H9 (cell line): Measurements from ENCODE around the gene TCF7L2. TPM values are rescaled to one million over a fixed set of nuclear protein-coding genes. Genes with fewer than 3 reads are reported as not detected.

ENCODE experiments used
- DNase-seq: peaks from one replicate; pipeline ENCODE4 v3.0.0-alpha.2; 2017
- H2AFZ ChIP-seq: one replicate; pipeline ENCODE4 v1.6.1; 2013; ENCODE audit warnings: mild to moderate bottlenecking, low read length, control low read depth, moderate library complexity
- H2AK5ac ChIP-seq: 2 replicates; pipeline ENCODE4 v1.6.1; 2013; ENCODE audit warnings: low read length, control low read depth, mixed read lengths; ENCODE audit not compliant: insufficient read length
- H2BK120ac ChIP-seq: one replicate; pipeline ENCODE4 v1.6.1; 2013; ENCODE audit warnings: low read depth, mild to moderate bottlenecking, low read length, control low read depth, inconsistent platforms; ENCODE audit not compliant: poor library complexity, severe bottlenecking
- H2BK12ac ChIP-seq: 2 replicates; pipeline ENCODE4 v1.6.1; 2013; ENCODE audit warnings: low read length, control low read depth, mixed read lengths, low read depth; ENCODE audit not compliant: insufficient read length
- H2BK15ac ChIP-seq: 2 replicates; pipeline ENCODE4 v1.6.1; 2013; ENCODE audit warnings: low read depth, low read length, control low read depth
- H2BK20ac ChIP-seq: one replicate; pipeline ENCODE4 v1.6.1; 2013; ENCODE audit warnings: low read depth, mild to moderate bottlenecking, low read length, control low read depth, inconsistent platforms; ENCODE audit not compliant: poor library complexity, severe bottlenecking
- H2BK5ac ChIP-seq: 2 replicates; pipeline ENCODE4 v1.6.1; 2013; ENCODE audit warnings: low read length, control low read depth, mixed read lengths; ENCODE audit not compliant: insufficient read length
- H3K14ac ChIP-seq: 2 replicates; pipeline ENCODE4 v1.6.1; 2013; ENCODE audit warnings: low read length, control low read depth; ENCODE audit not compliant: insufficient read depth
- H3K18ac ChIP-seq: 2 replicates; pipeline ENCODE4 v1.6.1; 2013; ENCODE audit warnings: low read depth, mild to moderate bottlenecking, mixed read lengths, low read length, control low read depth; ENCODE audit not compliant: insufficient read length
- H3K23ac ChIP-seq: 2 replicates; pipeline ENCODE4 v1.6.1; 2013; ENCODE audit warnings: low read length, control low read depth, mixed read lengths, low read depth; ENCODE audit not compliant: insufficient read length
- H3K23me2 ChIP-seq: 2 replicates; pipeline ENCODE4 v1.6.1; 2013; ENCODE audit warnings: low read depth, mild to moderate bottlenecking, mixed read lengths, low read length, control low read depth; ENCODE audit not compliant: insufficient read length, poor library complexity, severe bottlenecking
- H3K27ac ChIP-seq: 2 replicates; pipeline ENCODE4 v1.5.1; 2013; ENCODE audit warnings: low read length, control low read depth, mixed read lengths, low read depth; ENCODE audit not compliant: insufficient read length
- H3K27me3 ChIP-seq: 2 replicates; pipeline ENCODE4 v1.6.1; 2013; ENCODE audit warnings: low read length, control low read depth, inconsistent platforms; ENCODE audit not compliant: insufficient read depth
- H3K4ac ChIP-seq: 2 replicates; pipeline ENCODE4 v1.6.1; 2013; ENCODE audit warnings: low read depth, mild to moderate bottlenecking, control low read depth, inconsistent platforms, low read length, moderate library complexity
- H3K4me1 ChIP-seq: 2 replicates; pipeline ENCODE4 v1.6.1; 2013; ENCODE audit warnings: low read length, control low read depth, inconsistent platforms; ENCODE audit not compliant: insufficient read depth
- H3K4me2 ChIP-seq: 2 replicates; pipeline ENCODE4 v1.6.1; 2013; ENCODE audit warnings: low read length, control low read depth, mixed read lengths; ENCODE audit not compliant: insufficient read length, insufficient read depth
- H3K56ac ChIP-seq: 2 replicates; pipeline ENCODE4 v1.6.1; 2013; ENCODE audit warnings: low read depth, mild to moderate bottlenecking, mixed read lengths, low read length, control low read depth; ENCODE audit not compliant: insufficient read length
- H3K79me1 ChIP-seq: 2 replicates; pipeline ENCODE4 v1.6.1; 2013; ENCODE audit warnings: low read depth, mild to moderate bottlenecking, moderate library complexity, low read length, control low read depth, inconsistent platforms; ENCODE audit not compliant: insufficient read depth, poor library complexity, severe bottlenecking
- H3K79me2 ChIP-seq: 2 replicates; pipeline ENCODE4 v1.6.1; 2013; ENCODE audit warnings: low read length, control low read depth, inconsistent platforms; ENCODE audit not compliant: insufficient read depth
- H3K9ac ChIP-seq: 2 replicates; pipeline ENCODE4 v1.6.1; 2013; ENCODE audit warnings: low read length, control low read depth, mixed read lengths; ENCODE audit not compliant: insufficient read length; ENCODE audit errors: extremely low read depth
- H3K9me3 ChIP-seq: one replicate; pipeline ENCODE4 v1.6.1; 2013; ENCODE audit warnings: low read depth, low read length, inconsistent platforms; ENCODE audit not compliant: control insufficient read depth
- H3T11ph ChIP-seq: one replicate; pipeline ENCODE4 v1.6.1; 2013; ENCODE audit warnings: mild to moderate bottlenecking, low read length, control low read depth, inconsistent platforms
- H4K20me1 ChIP-seq: one replicate; pipeline ENCODE4 v1.6.1; 2013; ENCODE audit not compliant: control insufficient read depth, insufficient read length, insufficient read depth
- H4K5ac ChIP-seq: 2 replicates; pipeline ENCODE4 v1.6.1; 2013; ENCODE audit warnings: low read depth, mild to moderate bottlenecking, mixed read lengths, low read length, control low read depth; ENCODE audit not compliant: insufficient read length
- H4K8ac ChIP-seq: replicated peaks from 2 replicates; pipeline ENCODE4 v1.6.1; 2013; ENCODE audit warnings: low read length, control low read depth, mixed read lengths, low read depth; ENCODE audit not compliant: insufficient read length
- H4K91ac ChIP-seq: 2 replicates; pipeline ENCODE4 v1.6.1; 2013; ENCODE audit warnings: low read depth, mild to moderate bottlenecking, moderate library complexity, mixed read lengths, low read length, control low read depth; ENCODE audit not compliant: insufficient read length
- H3K27ac Mint-ChIP-seq, 3 experiments: 2 replicates in 2 of 3; 3 replicates in 1 of 3; pipeline ENCODE4 v1.8.0; 2020 to 2021; ENCODE audit warnings: mixed read lengths in 3 of 3, mild to moderate bottlenecking in 1 of 3, moderate library complexity in 1 of 3
- H3K27me3 Mint-ChIP-seq: 2 replicates; pipeline ENCODE4 v1.8.0; 2021; ENCODE audit warnings: low read depth, mild to moderate bottlenecking, moderate library complexity, mixed read lengths
- H3K36me3 Mint-ChIP-seq, 3 experiments: 2 replicates in 2 of 3; 3 replicates in 1 of 3; pipeline ENCODE4 v1.8.0; 2020 to 2021; ENCODE audit warnings: low read depth in 3 of 3, mixed read lengths in 3 of 3; ENCODE audit not compliant: insufficient read depth in 1 of 3
- H3K4me1 Mint-ChIP-seq, 2 experiments: 2 replicates each; pipeline ENCODE4 v1.8.0; 2020; ENCODE audit warnings: mixed read lengths in 2 of 2
- H3K4me3 Mint-ChIP-seq, 2 experiments: 2 replicates in 1 of 2; 3 replicates in 1 of 2; pipeline ENCODE4 v1.8.0; 2020 to 2021; ENCODE audit warnings: mild to moderate bottlenecking in 2 of 2, mixed read lengths in 2 of 2, moderate library complexity in 1 of 2
- H3K9me3 Mint-ChIP-seq, 2 experiments: 2 replicates in 1 of 2; 3 replicates in 1 of 2; pipeline ENCODE4 v1.8.0; 2020; ENCODE audit warnings: mild to moderate bottlenecking in 2 of 2, mixed read lengths in 2 of 2, moderate library complexity in 1 of 2
- CTCF ChIP-seq: fragments of 200-600 bp; sonication (generic); conservative IDR thresholded peaks from 3 replicates; pipeline ENCODE4 v1.8.0; 2021; ENCODE audit warnings: antibody characterized with exemption, mild to moderate bottlenecking
- whole genome bisulfite sequencing: extraction: QIAGEN DNeasy Blood & Tissue Kit; methylation state at CpG from one replicate; pipeline ENCODE4 v1.1.7; 2013; ENCODE audit warnings: missing lambda C conversion rate, low lambda C conversion rate, mixed read lengths; ENCODE audit not compliant: insufficient read length; ENCODE audit errors: extremely low coverage; 5-methylcytosine and 5-hydroxymethylcytosine counted together
- total RNA-seq: library from RNA; stranded (reverse); gene quantifications from 2 replicates; pipeline ENCODE4 v1.2.1, GENCODE V29; 2021

Gene TCF7L2
- total RNA-seq, 1 experiment from 2014 or later: 71.1 TPM

GRCh38 chr10:113038985-113039384 lies 88.9 kb downstream of the TCF7L2 start:
- Histone ChIP-seq H3K56ac (no peak overlapping the region), H2BK20ac (no peak overlapping the region), H4K5ac (no peak overlapping the region), H2BK15ac (no peak overlapping the region), H3K79me2 (peaks cover 30% of the 10 kb centered on the region; the same call in 1 of the 2 replicates), H3K9ac (no peak overlapping the region), H3K14ac (no peak overlapping the region), H4K8ac (no peak overlapping the region), H3K79me1 (peaks cover 15% of the 10 kb centered on the region), H4K20me1 (peaks cover 2% of the 10 kb centered on the region), H3K23ac (no peak overlapping the region), H3K4me2 (no peak overlapping the region), H2BK120ac (no peak overlapping the region), H2AFZ (no peak overlapping the region), H4K91ac (no peak overlapping the region), H3K18ac (no peak overlapping the region), H3K9me3 (no peaks in the 10 kb centered on the region), H2BK5ac (no peak overlapping the region), H3T11ph (no peak overlapping the region), H3K4me1 (peaks cover 3% of the 10 kb centered on the region; the same call in 1 of the 2 replicates), H2BK12ac (no peak overlapping the region), H2AK5ac (no peak overlapping the region), H3K27ac (no peak overlapping the region), H3K4ac (no peak overlapping the region), H3K23me2 (no peaks in the 10 kb centered on the region), H3K27me3 (no peaks in the 10 kb centered on the region)
- Mint-ChIP-seq H3K36me3 (peaks cover 14 to 50% (median 47%) of the 10 kb centered on the region in 3 experiments; a peak in 6 of 7 replicates), H3K27ac (no peak overlapping the region), H3K9me3 (no peaks in the 10 kb centered on the region), H3K4me3 (no peak overlapping the region), H3K4me1 (peaks cover 40 to 53% of the 10 kb centered on the region in 2 experiments), H3K27me3 (no peaks in the 10 kb centered on the region)
- no CpG with 5 or more reads among the region's 4 CpGs for WGBS
- no peak for TF ChIP-seq CTCF
- no peak for DNase-seq
